HEK293 (cell line): ENCODE data around the gene NR3C1.

ENCODE experiments used
- CTCF ChIP-seq: fragments of 450-650 bp; formaldehyde crosslinking; IDR thresholded peaks from 2 replicates; pipeline ENCODE4 v1.5.1; 2016; ENCODE audit warnings: missing biosample characterization, missing genetic modification characterization
- ZNF274 ChIP-seq, 2 experiments: fragments of 200-500 bp in 1 of 2; fragments of 450-650 bp in 1 of 2; sonication (Bioruptor generic) in 1 of 2; formaldehyde crosslinking in 1 of 2; IDR thresholded peaks; 2 replicates each; pipeline versions ENCODE4 v1.5.1 to v1.6.1; 2014 to 2016; ENCODE audit warnings: borderline replicate concordance in 1 of 2, inconsistent platforms in 1 of 2, low read length in 1 of 2, missing biosample characterization in 1 of 2, missing genetic modification characterization in 1 of 2

- TF ChIP-seq ZNF274 (IDR thresholded peaks at IDR 0.05; ENCODE audit: low read length) (no peak), ZNF274 (tag by site-specific recombination; IDR thresholded peaks at IDR 0.05; ENCODE audit: borderline replicate concordance) (no peak), CTCF (no peak)
These were observed 90.1 kb downstream of the NR3C1 start for GRCh38 chr5:143313298-143313852.
